ENCODE results near the gene ENOSF1.

The ENOSF1 gene

DNA sequence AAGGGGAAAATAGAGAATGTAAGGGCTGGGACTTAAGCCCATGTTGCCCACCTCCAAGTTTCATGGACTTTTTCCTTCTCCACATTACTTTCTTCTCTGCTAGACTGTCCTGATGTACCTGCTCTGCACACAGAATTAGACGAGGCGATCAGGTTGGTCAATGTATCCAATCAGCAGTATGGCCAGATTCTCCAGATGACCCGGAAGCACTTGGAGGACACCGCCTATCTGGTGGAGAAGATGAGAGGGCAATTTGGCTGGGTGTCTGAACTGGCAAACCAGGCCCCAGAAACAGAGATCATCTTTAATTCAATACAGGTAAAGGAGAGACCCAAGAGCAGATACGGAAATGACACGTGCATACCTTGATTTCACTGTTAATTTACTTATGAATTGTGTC lies 71.2 kb downstream of the ENOSF1 start:
- TF ChIP-seq, protein P1, sequence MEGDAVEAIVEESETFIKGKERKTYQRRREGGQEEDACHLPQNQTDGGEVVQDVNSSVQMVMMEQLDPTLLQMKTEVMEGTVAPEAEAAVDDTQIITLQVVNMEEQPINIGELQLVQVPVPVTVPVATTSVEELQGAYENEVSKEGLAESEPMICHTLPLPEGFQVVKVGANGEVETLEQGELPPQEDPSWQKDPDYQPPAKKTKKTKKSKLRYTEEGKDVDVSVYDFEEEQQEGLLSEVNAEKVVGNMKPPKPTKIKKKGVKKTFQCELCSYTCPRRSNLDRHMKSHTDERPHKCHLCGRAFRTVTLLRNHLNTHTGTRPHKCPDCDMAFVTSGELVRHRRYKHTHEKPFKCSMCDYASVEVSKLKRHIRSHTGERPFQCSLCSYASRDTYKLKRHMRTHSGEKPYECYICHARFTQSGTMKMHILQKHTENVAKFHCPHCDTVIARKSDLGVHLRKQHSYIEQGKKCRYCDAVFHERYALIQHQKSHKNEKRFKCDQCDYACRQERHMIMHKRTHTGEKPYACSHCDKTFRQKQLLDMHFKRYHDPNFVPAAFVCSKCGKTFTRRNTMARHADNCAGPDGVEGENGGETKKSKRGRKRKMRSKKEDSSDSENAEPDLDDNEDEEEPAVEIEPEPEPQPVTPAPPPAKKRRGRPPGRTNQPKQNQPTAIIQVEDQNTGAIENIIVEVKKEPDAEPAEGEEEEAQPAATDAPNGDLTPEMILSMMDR (IDR thresholded peaks at IDR 0.05; ENCODE audit: low read depth, low read length) = no peak
- no peak overlapping the region for H3K4me3 ChIP-seq (ENCODE audit: low read depth, low read length)

- H3K4me3 ChIP-seq (ENCODE audit: low read depth, low read length) = no peak overlapping the region
- TF ChIP-seq, protein P1 (IDR thresholded peaks at IDR 0.05; ENCODE audit: low read depth, low read length) = no peak
These were observed 77.3 kb downstream of the ENOSF1 start for GRCh38 chr18:635171-635570.

- TF ChIP-seq, protein P1 (IDR thresholded peaks at IDR 0.05; ENCODE audit: low read depth, low read length) = no peak
- no peak overlapping the region for H3K4me3 ChIP-seq (ENCODE audit: low read depth, low read length)
These were observed 77.8 kb downstream of the ENOSF1 start for GRCh38 chr18:634551-635045.

GRCh38 chr18:631560-631959 lies 80.9 kb downstream of the ENOSF1 start:
- TF ChIP-seq, protein P1 (IDR thresholded peaks at IDR 0.05; ENCODE audit: low read depth, low read length) = no peak
- no peak overlapping the region for H3K4me3 ChIP-seq (ENCODE audit: low read depth, low read length)

- TF ChIP-seq, protein P1 (IDR thresholded peaks at IDR 0.05; ENCODE audit: low read depth, low read length) = no peak
- no peak overlapping the region for H3K4me3 ChIP-seq (ENCODE audit: low read depth, low read length)
These were observed 82.9 kb downstream of the ENOSF1 start for GRCh38 chr18:629269-630150.

DNA sequence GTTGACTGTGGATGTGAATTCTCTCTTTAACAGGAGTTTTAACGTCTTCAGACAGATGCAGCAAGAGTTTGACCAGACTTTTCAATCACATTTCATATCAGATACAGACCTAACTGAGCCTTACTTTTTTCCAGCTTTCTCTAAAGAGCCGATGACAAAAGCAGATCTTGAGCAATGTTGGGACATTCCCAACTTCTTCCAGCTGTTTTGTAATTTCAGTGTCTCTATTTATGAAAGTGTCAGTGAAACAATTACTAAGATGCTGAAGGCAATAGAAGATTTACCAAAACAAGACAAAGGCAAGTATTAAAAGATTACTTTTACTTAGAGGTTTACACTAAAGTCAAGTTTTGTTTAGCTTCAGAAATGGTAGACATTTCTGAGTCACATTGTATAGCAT lies 85.2 kb downstream of the ENOSF1 start:
- TF ChIP-seq, protein P1 (IDR thresholded peaks at IDR 0.05; ENCODE audit: low read depth, low read length) = no peak

More for the DNA sequence above, 85.2 kb downstream of the ENOSF1 start:
- no peak overlapping the region for H3K4me3 ChIP-seq (ENCODE audit: low read depth, low read length)

Measured in WI38 (cell line).